ENCODE results near the gene YAP1. TPM values are rescaled to one million over a fixed set of nuclear protein-coding genes. Genes with fewer than 3 reads are reported as not detected.
A peak's percentile ranks its signal among the peaks of the same experiment; 100 is the strongest.
"Not testable (repeated sequence)": the region's sequence is repeated elsewhere in the genome, so short reads cannot be mapped to it uniquely, and the experiment has no call there.

Gene YAP1
- total RNA-seq, 1 donor from 2014 or later = 98.6 TPM

DNA sequence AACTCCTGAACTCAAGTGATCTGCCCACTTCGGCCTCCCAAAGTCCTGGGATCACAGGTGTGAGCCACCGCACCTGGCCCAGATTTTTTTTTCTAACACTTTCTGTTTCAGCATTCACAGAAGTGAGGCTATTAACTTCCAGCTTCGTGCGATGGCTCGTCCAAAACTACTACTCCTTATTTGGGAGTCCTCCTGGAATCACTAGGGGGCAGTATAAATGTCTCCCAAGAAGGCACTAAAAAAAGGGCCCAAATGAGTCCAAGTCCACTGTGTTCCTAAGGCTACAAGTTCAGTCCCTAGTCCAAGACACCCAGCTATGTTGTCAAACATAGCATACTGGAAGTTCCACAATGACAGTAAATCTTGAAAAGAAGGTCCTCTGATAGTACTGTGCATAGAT, 143.8 kb downstream of the YAP1 start:
- intact Hi-C loops (cut with micrococcal nuclease) = no loop called here
- DNase-seq (no peak), ATAC-seq (no peak)

DNA sequence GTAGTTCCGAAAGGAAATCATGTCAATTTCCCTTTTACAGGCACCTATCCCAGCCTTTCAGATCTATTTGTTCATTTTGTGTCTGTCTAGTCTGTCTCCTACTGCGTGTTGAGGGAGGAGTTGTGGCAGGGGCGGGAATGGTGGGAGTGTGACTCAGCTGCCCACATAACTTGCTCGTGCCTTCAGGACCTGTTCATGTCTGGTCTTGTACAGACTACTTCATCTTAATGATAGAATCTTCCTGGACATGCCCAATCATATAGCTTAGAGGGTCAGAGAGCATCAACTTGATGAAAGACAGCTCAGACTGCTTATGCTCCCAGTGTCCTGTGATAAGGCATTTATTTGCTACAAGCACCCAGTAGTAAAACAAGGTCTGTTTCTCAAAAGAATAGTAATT, 146.0 kb downstream of the YAP1 start:
- DNase-seq = no peak
- no peak for ATAC-seq
- intact Hi-C loops (cut with micrococcal nuclease) = no loop called here

DNA sequence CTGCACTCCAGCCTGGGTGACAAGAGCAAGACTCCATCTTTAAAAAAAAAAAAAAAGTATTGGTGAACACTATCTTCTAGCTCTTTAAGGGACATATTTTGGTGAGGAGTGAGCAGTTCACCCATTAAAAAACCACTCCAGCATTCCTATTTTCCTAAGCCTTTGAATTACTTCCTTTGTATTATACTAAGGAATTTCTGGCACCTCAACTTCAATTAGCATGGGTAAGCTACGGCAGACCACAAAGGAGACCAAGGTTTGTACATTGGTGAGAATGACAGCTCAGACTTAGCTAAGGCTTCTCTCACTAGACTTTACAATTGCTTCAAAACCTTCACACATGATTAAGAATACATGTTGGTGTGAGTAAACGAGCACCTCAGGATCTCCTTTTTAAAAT, 150.0 kb downstream of the YAP1 start:
- DNase-seq = no peak
- no peak for ATAC-seq
- intact Hi-C loops (cut with micrococcal nuclease) = no loop called here

DNA sequence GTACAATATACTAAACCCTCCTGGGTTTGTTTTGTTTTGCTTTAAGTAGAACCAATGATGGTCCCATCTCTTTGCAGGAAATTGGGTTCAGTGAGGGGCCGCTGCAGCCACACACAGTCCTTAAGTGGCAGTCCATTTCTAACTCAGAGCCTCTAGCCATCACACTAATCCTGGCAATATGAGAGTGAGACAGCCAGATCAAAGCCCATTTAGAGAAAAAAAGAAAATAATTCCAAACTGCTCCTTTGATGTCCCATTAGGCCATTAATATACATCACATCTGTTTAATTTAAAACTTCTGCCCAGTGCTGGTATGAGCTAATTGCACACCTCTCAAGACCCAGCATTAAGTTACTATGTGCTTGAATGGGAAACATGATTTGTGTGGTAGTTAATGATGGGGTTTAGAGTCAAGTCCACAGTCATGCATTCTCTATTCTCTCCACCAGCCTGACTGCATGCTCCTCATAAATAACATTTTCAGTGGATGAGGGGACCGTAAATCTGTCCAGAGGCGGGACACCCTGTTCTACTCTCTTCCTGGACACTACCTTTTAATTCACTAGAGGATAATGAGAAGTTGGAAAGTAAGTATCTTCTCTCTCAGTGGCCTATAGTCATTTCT, 153.2 kb downstream of the YAP1 start:
- no peak for ATAC-seq
- intact Hi-C loops (cut with micrococcal nuclease) = no loop called here

DNA sequence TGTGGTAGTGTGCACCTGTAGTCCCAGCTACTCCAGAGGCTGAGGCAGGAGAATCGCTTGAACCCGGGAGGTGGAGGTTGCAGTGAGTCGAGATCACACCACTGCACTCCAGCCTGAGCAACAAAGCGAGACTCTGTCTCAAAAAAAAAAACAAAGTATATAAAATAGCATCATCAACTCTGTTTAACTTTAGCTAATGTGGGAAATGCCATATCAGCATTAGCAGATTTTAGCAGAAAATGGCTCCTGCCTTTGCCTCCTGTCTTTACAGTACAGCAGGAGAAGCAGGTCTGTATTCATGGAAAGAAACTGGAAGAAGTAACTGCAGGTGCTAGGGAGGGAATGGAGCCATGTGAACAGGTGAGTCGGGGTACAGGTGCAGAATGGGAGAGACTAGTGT, 154.5 kb downstream of the YAP1 start:
- ATAC-seq; intact Hi-C loops (cut with micrococcal nuclease); DNase-seq: not testable (repeated sequence)

More for the DNA sequence above, 153.2 kb downstream of the YAP1 start:
- DNase-seq = no peak

DNA sequence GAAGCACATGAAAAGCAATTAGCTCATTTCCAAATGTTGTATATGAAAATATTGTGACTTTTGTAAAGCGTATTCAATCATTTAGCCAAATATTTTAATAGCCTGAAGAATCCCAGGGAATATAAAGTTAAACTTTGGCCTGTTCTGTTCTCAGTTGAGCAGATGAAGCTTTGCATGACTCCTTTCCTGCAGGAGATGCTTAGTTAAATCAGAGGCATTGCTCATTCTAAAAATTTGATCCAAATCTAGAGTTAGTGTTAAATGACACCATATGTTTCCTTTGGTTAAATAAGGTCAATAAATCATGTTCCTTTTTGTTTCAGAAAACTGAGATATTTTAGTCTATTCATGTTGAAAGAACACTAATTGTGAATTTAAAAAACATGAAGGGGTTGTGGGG, 155.9 kb downstream of the YAP1 start:
- intact Hi-C loops (cut with micrococcal nuclease) = no loop called here
- ATAC-seq (no peak), DNase-seq (no peak)

DNA sequence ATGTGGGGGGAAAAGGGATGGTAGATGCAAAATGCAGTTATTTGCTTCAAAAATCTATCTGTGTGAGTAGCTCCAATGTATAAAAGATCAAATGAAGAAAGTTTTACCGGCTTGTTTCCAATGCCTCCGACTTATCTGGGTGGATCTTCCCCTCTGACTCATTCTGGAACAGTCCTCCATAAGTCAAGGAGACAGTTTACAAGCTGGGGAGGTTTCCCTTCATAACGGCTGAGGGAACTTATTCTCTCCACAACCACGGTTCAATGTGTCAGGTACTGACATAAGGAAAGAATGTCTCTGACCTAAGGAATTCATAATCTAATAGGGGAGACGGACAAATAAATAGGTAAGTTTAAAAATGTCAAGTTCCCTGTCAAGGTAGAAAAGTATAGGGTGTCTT, 157.4 kb downstream of the YAP1 start:
- DNase-seq (no peak), ATAC-seq (no peak)
- intact Hi-C loops (cut with micrococcal nuclease) = no loop called here

DNA sequence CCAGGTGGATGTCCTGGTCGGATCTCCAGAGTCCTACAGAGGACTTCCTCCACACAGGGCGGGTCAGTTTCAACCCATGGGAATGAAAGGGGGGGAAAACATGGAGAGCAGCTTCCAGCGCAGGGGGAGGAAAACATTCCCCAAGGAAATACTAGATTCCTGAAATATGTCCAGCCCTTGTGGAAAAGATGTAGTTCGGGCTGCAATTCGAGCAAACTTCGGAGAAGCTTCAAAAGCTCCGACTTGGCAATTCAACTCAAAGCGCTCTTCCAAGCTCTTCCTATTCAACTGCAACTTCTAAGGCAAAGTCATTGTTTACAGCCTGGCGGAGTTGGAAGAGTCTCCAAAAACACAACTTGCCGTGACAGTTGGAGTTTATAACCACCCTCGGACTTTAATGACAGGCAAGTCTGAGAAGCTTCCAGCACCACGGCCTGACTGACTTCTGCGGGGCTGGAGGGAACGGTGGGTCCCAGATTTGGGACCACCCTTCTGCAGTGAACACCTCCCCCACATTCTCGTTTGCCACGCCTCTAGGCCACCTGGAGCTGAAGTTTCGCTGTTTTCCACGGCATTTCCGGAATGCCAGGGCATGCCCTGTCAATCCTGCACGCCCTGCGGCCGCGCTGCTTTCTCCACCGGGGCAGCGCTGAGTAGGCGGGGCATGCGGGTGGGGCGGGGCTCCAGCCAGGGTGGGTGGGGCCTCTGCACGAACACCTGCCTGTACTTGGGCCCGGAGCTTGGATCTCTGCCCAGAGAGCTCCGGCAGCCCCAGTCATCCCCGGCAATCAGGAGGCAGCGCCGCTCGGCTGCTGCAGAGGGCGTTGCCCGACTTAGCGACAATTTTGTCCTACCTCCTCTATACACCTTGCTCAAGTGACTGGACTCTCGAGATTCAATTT, 158.1 kb downstream of the YAP1 start:
- intact Hi-C loops (cut with micrococcal nuclease) = no loop called here
- DNase-seq (peak; percentile 88), ATAC-seq (peak; percentile 99)

DNA sequence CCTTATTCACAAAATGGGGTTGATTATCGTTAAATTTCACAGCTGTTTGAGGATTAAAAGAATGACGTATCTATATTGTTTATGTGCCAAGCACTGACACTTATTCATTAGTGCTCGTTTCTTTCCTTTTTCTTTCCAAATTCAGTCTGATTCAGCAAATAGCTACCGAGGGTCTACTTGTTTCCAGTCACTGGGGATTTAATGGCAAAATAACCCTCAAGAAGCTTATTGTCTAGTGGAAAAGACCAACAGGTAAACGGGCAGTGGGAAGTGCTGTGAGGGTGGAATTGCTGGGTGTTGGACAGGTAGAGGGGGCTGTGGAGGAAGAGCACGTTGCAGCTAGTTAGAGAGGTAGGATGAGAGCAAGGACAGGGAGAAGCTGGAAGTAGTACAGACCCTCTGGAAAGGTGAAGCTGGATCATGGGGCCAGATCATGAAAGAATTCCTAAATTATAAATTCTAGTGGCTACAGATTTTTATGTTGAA, 158.8 kb downstream of the YAP1 start:
- ATAC-seq (no peak), DNase-seq (no peak)
- intact Hi-C loops (cut with micrococcal nuclease) = no loop called here

DNA sequence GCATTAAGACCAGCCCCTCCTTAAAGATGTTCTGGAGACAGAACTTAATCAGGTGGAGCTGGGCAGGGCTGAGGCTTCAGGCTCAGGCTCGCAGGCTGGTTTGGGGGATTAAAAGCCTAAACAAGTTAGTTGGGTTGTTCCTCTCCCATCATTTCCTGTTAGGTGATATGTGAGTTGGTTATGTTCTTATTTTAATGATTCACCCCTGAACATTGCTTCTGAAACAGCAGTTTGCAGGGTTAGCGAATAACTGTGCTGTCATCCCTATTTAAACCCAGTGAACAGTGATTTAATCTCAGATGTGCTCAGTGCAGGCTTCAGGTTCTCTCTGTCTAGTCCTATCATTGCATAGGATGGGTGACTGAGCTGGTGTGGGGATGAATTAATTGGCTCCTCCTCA, 159.7 kb downstream of the YAP1 start:
- intact Hi-C loops (cut with micrococcal nuclease) = no loop called here
- DNase-seq = no peak
- no peak for ATAC-seq

DNA sequence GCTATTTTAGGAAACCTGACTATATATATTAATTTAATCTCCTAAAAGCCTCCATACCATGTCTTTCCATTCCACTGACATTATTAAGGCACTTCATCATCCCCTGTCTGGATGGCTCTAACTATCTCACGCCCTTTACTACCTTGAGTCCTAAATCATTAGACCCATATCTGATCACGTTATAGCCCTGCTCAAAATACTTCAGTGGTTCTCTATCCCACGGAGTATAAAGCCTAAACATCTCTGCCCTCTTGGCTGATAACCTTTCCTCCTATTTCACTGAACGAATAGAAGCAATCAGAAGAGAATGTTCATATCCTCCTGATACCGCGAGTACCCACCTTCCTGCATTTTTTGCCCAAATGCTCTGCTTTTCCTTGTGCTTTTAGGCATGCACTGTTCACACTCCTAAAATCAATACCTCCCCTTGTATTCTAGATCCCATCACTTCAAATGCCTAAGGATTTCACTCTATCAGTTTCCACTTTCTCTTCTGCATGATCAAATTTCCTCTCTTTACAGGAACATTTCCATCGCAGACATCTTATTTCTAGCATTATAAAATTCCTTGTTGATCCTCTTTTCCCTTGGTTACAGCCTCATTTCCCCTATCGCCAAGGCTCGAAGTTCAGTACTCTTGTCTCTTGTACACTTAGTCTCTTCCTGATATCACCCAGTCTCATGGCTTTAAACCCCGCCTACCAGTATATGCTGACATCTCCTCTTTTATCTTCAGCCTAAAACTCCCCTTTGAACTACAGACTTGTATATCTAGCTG, 162.0 kb downstream of the YAP1 start:
- DNase-seq (no peak), ATAC-seq (no peak)
- intact Hi-C loops (cut with micrococcal nuclease) = no loop called here

DNA sequence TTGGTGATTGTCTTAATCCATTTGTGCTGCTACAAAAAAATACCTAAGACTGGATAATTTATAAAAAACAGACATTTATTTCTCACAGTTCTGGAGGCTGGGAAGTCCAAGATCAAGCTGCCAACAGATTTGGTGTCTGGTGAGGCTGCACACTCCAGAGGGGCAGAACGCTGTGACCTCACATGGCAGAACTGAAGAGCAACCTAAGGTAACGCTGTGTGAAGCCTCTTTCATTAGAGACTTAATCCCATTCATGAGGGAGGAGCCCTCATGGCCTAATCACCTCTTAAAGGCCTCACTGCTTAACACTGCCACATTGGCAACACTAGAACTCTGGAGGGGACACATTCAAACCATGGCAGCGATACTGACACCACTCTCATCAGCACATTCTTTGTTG, 164.4 kb downstream of the YAP1 start:
- ATAC-seq (no peak), DNase-seq (no peak)
- intact Hi-C loops (cut with micrococcal nuclease) = no loop called here

DNA sequence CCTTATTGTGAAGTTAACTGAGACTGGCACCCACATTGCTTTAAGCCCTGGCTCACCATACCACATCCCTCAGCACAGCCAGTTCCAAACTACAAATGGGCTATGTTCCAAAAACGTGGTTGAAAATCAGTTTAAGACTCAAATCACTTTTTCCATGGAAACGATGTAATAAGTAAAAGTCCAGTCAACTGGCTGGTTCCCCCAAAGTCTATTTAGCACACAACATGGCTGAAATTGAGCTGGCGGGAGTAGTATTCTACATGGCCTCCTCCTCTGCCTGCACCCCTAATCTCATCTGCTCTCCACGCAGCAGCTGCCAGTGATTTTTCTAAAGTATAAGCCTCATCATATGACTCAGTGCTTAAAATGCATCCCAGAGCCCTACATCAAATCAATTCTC, 166.1 kb downstream of the YAP1 start:
- intact Hi-C loops (cut with micrococcal nuclease) = no loop called here
- ATAC-seq = peak; percentile 19
- DNase-seq = no peak

DNA sequence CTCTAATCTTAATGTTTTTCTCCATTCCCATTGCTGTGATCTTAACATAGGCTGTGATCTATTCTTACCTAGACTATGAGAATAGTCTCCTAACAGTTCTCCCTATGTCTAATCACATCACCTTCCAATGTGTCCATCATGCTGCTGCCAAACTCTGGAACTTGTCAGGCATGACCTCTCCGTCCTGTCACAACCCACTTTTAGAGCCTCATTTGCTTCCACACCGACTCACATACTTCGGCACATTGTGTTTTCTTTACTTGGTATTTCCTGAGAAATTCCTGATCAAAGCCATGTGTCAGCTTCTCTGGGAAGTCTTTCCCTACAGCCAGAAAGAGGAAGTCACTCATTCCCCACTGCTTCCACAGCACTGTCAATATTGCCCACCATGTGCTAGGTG, 166.5 kb downstream of the YAP1 start:
- ATAC-seq = peak; percentile 53
- no peak for DNase-seq
- intact Hi-C loops (cut with micrococcal nuclease) = no loop called here

DNA sequence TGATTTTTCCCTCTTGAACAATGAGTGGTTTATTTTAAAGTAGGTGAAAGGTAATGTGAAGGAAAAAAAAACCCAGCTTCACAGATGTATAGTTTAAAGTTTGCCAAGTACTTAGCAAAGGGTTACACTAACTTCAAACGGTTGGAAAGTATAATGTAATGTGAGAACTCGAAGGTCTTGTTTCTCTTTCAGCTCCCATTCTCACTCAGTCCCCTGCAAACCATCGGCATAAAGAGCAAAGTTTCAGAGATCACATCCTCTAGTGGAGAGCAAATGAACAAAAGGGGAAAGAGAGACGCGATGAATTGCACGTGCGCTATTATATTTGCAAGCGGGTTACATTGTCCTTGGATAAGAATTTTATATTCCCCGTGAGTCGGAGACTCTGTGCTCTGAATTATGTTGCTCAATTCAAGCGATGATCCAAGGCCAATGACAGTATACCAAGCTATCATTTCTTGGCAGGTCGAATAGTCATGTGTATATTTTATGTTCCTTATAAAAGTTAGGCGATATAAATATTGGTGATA, 169.5 kb downstream of the YAP1 start:
- intact Hi-C loops (cut with micrococcal nuclease) = no loop called here
- ATAC-seq = peak; percentile 42
- no peak for DNase-seq

DNA sequence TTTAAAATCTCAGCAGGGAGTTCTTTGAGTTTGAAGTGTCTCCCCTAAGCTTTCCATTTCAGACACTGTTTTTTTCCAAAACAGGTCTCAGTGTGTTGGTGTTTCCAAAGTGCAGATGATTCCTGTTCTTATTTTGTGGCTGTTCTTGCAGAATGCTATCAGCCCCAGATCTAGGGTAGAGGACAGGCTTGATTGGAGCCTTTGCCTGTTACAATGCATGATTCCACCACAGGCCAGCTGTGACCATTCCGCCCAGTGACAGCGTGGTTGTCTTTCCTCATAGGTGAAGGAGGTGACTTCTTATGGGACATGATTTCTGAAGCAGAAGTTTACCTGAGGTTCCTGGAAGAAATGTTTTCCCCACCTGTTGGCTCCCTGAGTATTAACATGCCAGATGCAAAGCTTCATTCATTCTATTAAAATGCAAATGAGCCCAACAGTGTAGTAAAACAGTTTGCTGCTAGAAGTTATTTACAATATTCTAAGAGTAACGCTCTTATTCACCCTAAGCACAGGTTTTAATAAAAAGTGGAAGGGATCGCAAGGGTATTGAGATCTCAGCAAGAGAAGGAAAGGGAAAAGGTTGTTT, 170.1 kb downstream of the YAP1 start:
- DNase-seq (no peak), ATAC-seq (no peak)
- intact Hi-C loops (cut with micrococcal nuclease) = no loop called here

Data from left ventricle myocardium superior (tissue), 1 donor.